HEK293 (cell line): ENCODE measurements around the gene MIGA1.

Experiments
- HOXA7 ChIP-seq: sonication (generic); formaldehyde crosslinking; IDR thresholded peaks from 2 replicates; pipeline ENCODE4 v1.8.1; 2022; ENCODE audit warnings: missing genetic modification reagents, borderline replicate concordance
- KLF10 ChIP-seq: fragments of 450-650 bp; IDR thresholded peaks from 2 replicates; pipeline ENCODE4 v1.5.1; 2018; ENCODE audit warnings: missing biosample characterization, mild to moderate bottlenecking, missing genetic modification characterization
- MYNN ChIP-seq: fragments of 450-650 bp; formaldehyde crosslinking; IDR thresholded peaks from 2 replicates; pipeline ENCODE4 v1.5.1; 2016; ENCODE audit warnings: missing biosample characterization, missing genetic modification characterization, borderline replicate concordance
- PRDM2 ChIP-seq: fragments of 450-650 bp; formaldehyde crosslinking; IDR thresholded peaks from 2 replicates; pipeline ENCODE4 v1.5.1; 2016; ENCODE audit warnings: missing biosample characterization, missing genetic modification characterization, borderline replicate concordance
- RBAK ChIP-seq: fragments of 450-650 bp; formaldehyde crosslinking; IDR thresholded peaks from 2 replicates; pipeline ENCODE4 v1.5.1; 2016; ENCODE audit warnings: missing biosample characterization, missing genetic modification characterization
- SETDB1 ChIP-seq: IDR thresholded peaks from one replicate; pipeline ENCODE4 v1.6.1; 2017; ENCODE audit warnings: mild to moderate bottlenecking, low read length, moderate library complexity, mixed read lengths; ENCODE audit not compliant: insufficient read length
- SP7 ChIP-seq: fragments of 450-650 bp; formaldehyde crosslinking; IDR thresholded peaks from 2 replicates; pipeline ENCODE4 v1.5.1; 2016; ENCODE audit warnings: missing biosample characterization, missing genetic modification characterization
- WT1 ChIP-seq: fragments of 450-650 bp; formaldehyde crosslinking; IDR thresholded peaks from 2 replicates; pipeline ENCODE4 v1.5.1; 2016; ENCODE audit warnings: missing biosample characterization, missing genetic modification characterization
- ZBTB20 ChIP-seq: fragments of 450-650 bp; formaldehyde crosslinking; IDR thresholded peaks from 2 replicates; pipeline ENCODE4 v1.5.1; 2016; ENCODE audit warnings: missing biosample characterization, missing genetic modification characterization
- ZBTB48 ChIP-seq: fragments of 450-650 bp; formaldehyde crosslinking; IDR thresholded peaks from 2 replicates; pipeline ENCODE4 v1.5.1; 2016; ENCODE audit warnings: missing biosample characterization, missing genetic modification characterization
- ZBTB8A ChIP-seq: fragments of 450-650 bp; formaldehyde crosslinking; IDR thresholded peaks from 2 replicates; pipeline ENCODE4 v1.5.1; 2016; ENCODE audit warnings: missing biosample characterization, missing genetic modification characterization
- ZNF214 ChIP-seq: fragments of 450-650 bp; formaldehyde crosslinking; IDR thresholded peaks from 2 replicates; pipeline ENCODE4 v1.5.1; 2017; ENCODE audit warnings: missing biosample characterization, mild to moderate bottlenecking, missing genetic modification characterization, borderline replicate concordance
- ZNF221 ChIP-seq: fragments of 450-650 bp; formaldehyde crosslinking; IDR thresholded peaks from 2 replicates; pipeline ENCODE4 v1.5.1; 2017; ENCODE audit warnings: missing biosample characterization, missing genetic modification characterization, borderline replicate concordance
- ZNF26 ChIP-seq: fragments of 450-650 bp; formaldehyde crosslinking; IDR thresholded peaks from 2 replicates; pipeline ENCODE4 v1.5.1; 2016; ENCODE audit warnings: missing biosample characterization, missing genetic modification characterization
- ZNF324 ChIP-seq: fragments of 450-650 bp; formaldehyde crosslinking; IDR thresholded peaks from 2 replicates; pipeline ENCODE4 v1.5.1; 2016; ENCODE audit warnings: missing biosample characterization, missing genetic modification characterization
- ZNF335 ChIP-seq: fragments of 450-650 bp; formaldehyde crosslinking; conservative IDR thresholded peaks from 2 replicates; pipeline ENCODE4 v1.5.1; 2016; ENCODE audit warnings: missing biosample characterization, missing genetic modification characterization
- ZNF354C ChIP-seq: fragments of 450-650 bp; formaldehyde crosslinking; IDR thresholded peaks from 2 replicates; pipeline ENCODE4 v1.5.1; 2016; ENCODE audit warnings: missing biosample characterization, missing genetic modification characterization, low read depth, borderline replicate concordance
- ZNF416 ChIP-seq: fragments of 450-650 bp; formaldehyde crosslinking; IDR thresholded peaks from 2 replicates; pipeline ENCODE4 v1.5.1; 2016; ENCODE audit warnings: missing biosample characterization, missing genetic modification characterization
- ZNF555 ChIP-seq: fragments of 450-650 bp; formaldehyde crosslinking; conservative IDR thresholded peaks from 2 replicates; pipeline ENCODE4 v1.5.1; 2017; ENCODE audit warnings: missing biosample characterization, mild to moderate bottlenecking, missing genetic modification characterization, inconsistent platforms
- ZNF600 ChIP-seq: fragments of 450-650 bp; formaldehyde crosslinking; IDR thresholded peaks from 2 replicates; pipeline ENCODE4 v1.5.1; 2016; ENCODE audit warnings: missing biosample characterization, missing genetic modification characterization
- ZNF629 ChIP-seq: fragments of 450-650 bp; formaldehyde crosslinking; IDR thresholded peaks from 2 replicates; pipeline ENCODE4 v1.5.1; 2017; ENCODE audit warnings: missing biosample characterization, missing genetic modification characterization
- ZNF645 ChIP-seq: fragments of 450-650 bp; formaldehyde crosslinking; IDR thresholded peaks from 2 replicates; pipeline ENCODE4; 2016; ENCODE audit warnings: missing biosample characterization, missing genetic modification characterization
- ZNF654 ChIP-seq: fragments of 450-650 bp; formaldehyde crosslinking; IDR thresholded peaks from 2 replicates; pipeline ENCODE4 v1.5.1; 2016; ENCODE audit warnings: low read depth, missing biosample characterization, missing genetic modification characterization
- ZNF658 ChIP-seq: fragments of 450-650 bp; formaldehyde crosslinking; IDR thresholded peaks from 2 replicates; pipeline ENCODE4; 2016; ENCODE audit warnings: missing biosample characterization, missing genetic modification characterization
- ZNF660 ChIP-seq: fragments of 450-650 bp; IDR thresholded peaks from 2 replicates; pipeline ENCODE4 v1.5.1; 2018; ENCODE audit warnings: missing biosample characterization, mild to moderate bottlenecking, missing genetic modification characterization
- ZNF664 ChIP-seq: fragments of 450-650 bp; formaldehyde crosslinking; IDR thresholded peaks from 2 replicates; pipeline ENCODE4 v1.5.1; 2016; ENCODE audit warnings: missing biosample characterization, missing genetic modification characterization
- ZNF670 ChIP-seq: fragments of 450-650 bp; formaldehyde crosslinking; IDR thresholded peaks from 2 replicates; pipeline ENCODE4 v1.5.1; 2016; ENCODE audit warnings: missing biosample characterization, missing genetic modification characterization, low read depth
- ZSCAN18 ChIP-seq: fragments of 450-650 bp; formaldehyde crosslinking; IDR thresholded peaks from 2 replicates; pipeline ENCODE4 v1.5.1; 2016; ENCODE audit warnings: missing biosample characterization, missing genetic modification characterization
- ZSCAN23 ChIP-seq: fragments of 450-650 bp; formaldehyde crosslinking; IDR thresholded peaks from 2 replicates; pipeline ENCODE4 v1.5.1; 2016; ENCODE audit warnings: missing biosample characterization, missing genetic modification characterization
- ZXDB ChIP-seq: fragments of 450-650 bp; formaldehyde crosslinking; IDR thresholded peaks from 2 replicates; pipeline ENCODE4 v1.5.1; 2016; ENCODE audit warnings: missing biosample characterization, missing genetic modification characterization

MIGA1 gene

GRCh38 chr1:77888781-77889642, 109.6 kb downstream of the MIGA1 start (continued):
- TF ChIP-seq ZNF26 (no peak), ZNF660 (0 out of 2 replicates have a peak, but pooled peaks have one; percentile 10), ZNF664 (no peak), ZNF354C (no peak), ZNF645 (tag by site-specific recombination) (no peak), ZNF324 (tag by site-specific recombination) (no peak), ZXDB (tag by site-specific recombination) (peak; percentile 82), ZNF416 (tag by site-specific recombination) (no peak), ZNF670 (tag by site-specific recombination) (no peak), ZNF600 (tag by site-specific recombination) (peak; percentile 3; the same call in 1 of the 2 replicates), ZBTB8A (no peak), SP7 (tag by site-specific recombination) (no peak), ZSCAN23 (tag by site-specific recombination) (no peak), MYNN (tag by site-specific recombination) (no peak), WT1 (tag by site-specific recombination) (no peak), ZNF658 (tag by site-specific recombination) (no peak), HOXA7 (CRISPR knock-in tag) (no peak), ZNF555 (tag by site-specific recombination) (no peak), SETDB1 (no peak), ZNF335 (tag by site-specific recombination) (peak; percentile 78), KLF10 (tag by site-specific recombination) (no peak), ZNF654 (tag by site-specific recombination) (no peak), ZSCAN18 (tag by site-specific recombination) (no peak), ZNF214 (tag by site-specific recombination) (no peak), ZNF221 (tag by site-specific recombination) (no peak), ZBTB48 (tag by site-specific recombination) (peak; percentile 99), RBAK (tag by site-specific recombination) (no peak), PRDM2 (tag by site-specific recombination) (no peak), ZNF629 (tag by site-specific recombination) (no peak), ZBTB20 (tag by site-specific recombination) (peak; percentile 73; the same call in 1 of the 2 replicates)
